B cell (primary cell): Measurements from ENCODE around the gene ATRNL1. TPM values are rescaled to one million over a fixed set of nuclear protein-coding genes. Genes with fewer than 3 reads are reported as not detected.

Experiments used
- ATAC-seq: fragments of 200-7000 bp; cut with Tn5 transposase; one replicate; pipeline ENCODE4 v1.10.0; 2021; ENCODE audit warnings: low read depth, mild to moderate bottlenecking, moderate number of reproducible peaks, moderate library complexity
- CTCF ChIA-PET: fragments of 350-600 bp; sonication (Branson Sonifier 250); formaldehyde crosslinking; loops from one replicate; lab custom pipeline; 2021; ENCODE audit warnings: antibody characterized with exemption, inconsistent platforms; lab: Charles Lee
- POLR2A ChIA-PET: fragments of 350-600 bp; sonication (Branson Sonifier 250); formaldehyde crosslinking; loops from one replicate; lab custom pipeline; 2021; ENCODE audit warnings: antibody characterized with exemption; lab: Charles Lee
- DNase-seq: peaks from one replicate; pipeline ENCODE4 v3.0.0; 2013
- H2AFZ ChIP-seq: 2 replicates; pipeline ENCODE4 v1.6.1; 2012; ENCODE audit warnings: mild to moderate bottlenecking, low read depth, low read length; ENCODE audit not compliant: insufficient read depth, poor library complexity, severe bottlenecking
- H3K27ac ChIP-seq, 2 donors: 1 replicate in 1 of 2; 2 replicates in 1 of 2; pipeline ENCODE4 v1.5.1; 2012 to 2013; ENCODE audit warnings: low read length in 2 of 2, mild to moderate bottlenecking in 2 of 2, moderate library complexity in 1 of 2
- H3K27me3 ChIP-seq, 4 experiments: fragments of 200-600 bp in 1 of 4; sonication (generic) in 1 of 4; replicated peaks in 1 of 4; 1 replicate in 2 of 4; 2 replicates in 2 of 4; pipeline versions ENCODE4 v1.6.1 to v1.7.0; 2013 to 2016; ENCODE audit warnings: low read length in 3 of 4, mild to moderate bottlenecking in 2 of 4, mixed read lengths in 1 of 4, moderate library complexity in 1 of 4; ENCODE audit not compliant: insufficient read depth in 4 of 4, control insufficient read depth in 3 of 4; ENCODE audit errors: control extremely low read depth in 1 of 4
- H3K36me3 ChIP-seq, 2 experiments: replicated peaks in 1 of 2; 1 replicate in 1 of 2; 2 replicates in 1 of 2; pipeline versions ENCODE4 v1.6.1 to v1.7.1; 2013; ENCODE audit warnings: low read length in 1 of 2; ENCODE audit not compliant: insufficient read depth in 2 of 2, control insufficient read depth in 1 of 2; ENCODE audit errors: control extremely low read depth in 1 of 2, extremely low read depth in 1 of 2
- H3K4me1 ChIP-seq, 2 donors: fragments of 200-600 bp in 1 of 2; sonication (generic) in 1 of 2; 1 replicate in 1 of 2; 2 replicates in 1 of 2; pipeline versions ENCODE4 v1.5.1 to v1.6.1; 2013 to 2017; ENCODE audit warnings: low read length in 2 of 2; ENCODE audit not compliant: control insufficient read depth in 2 of 2, insufficient read depth in 2 of 2
- H3K4me2 ChIP-seq: replicated peaks from 2 replicates; pipeline ENCODE3; 2012; ENCODE audit warnings: mild to moderate bottlenecking, low read depth, low read length; ENCODE audit not compliant: poor library complexity, severe bottlenecking
- H3K4me3 ChIP-seq, 5 experiments: fragments of 200-600 bp in 1 of 5; sonication (generic) in 1 of 5; 1 replicate in 3 of 5; 2 replicates in 2 of 5; pipeline versions ENCODE4 v1.5.1 to v1.7.0; 2011 to 2016; ENCODE audit warnings: low read length in 4 of 5, mild to moderate bottlenecking in 4 of 5, low read depth in 2 of 5, control low read depth in 1 of 5, moderate library complexity in 1 of 5; ENCODE audit not compliant: insufficient read depth in 1 of 5; ENCODE audit errors: control extremely low read depth in 1 of 5, extremely low read depth in 1 of 5
- H3K79me2 ChIP-seq: fragments of 200-600 bp; sonication (generic); one replicate; pipeline ENCODE4 v1.6.0; 2016; ENCODE audit warnings: low read length; ENCODE audit not compliant: control insufficient read depth, insufficient read depth
- H3K9ac ChIP-seq: fragments of 200-600 bp; sonication (generic); 2 replicates; pipeline ENCODE4 v1.6.1; 2017; ENCODE audit warnings: mild to moderate bottlenecking, low read length, moderate library complexity
- H3K9me3 ChIP-seq, 3 donors: one replicate each; pipeline versions ENCODE4 v1.6.1 to v1.7.1; 2013; ENCODE audit warnings: low read length in 2 of 3; ENCODE audit not compliant: control insufficient read depth in 2 of 3, insufficient read depth in 1 of 3; ENCODE audit errors: control extremely low read depth in 1 of 3
- H4K20me1 ChIP-seq: 2 replicates; pipeline ENCODE4 v1.6.0; 2012; ENCODE audit warnings: mild to moderate bottlenecking, low read length; ENCODE audit not compliant: insufficient read depth, control insufficient read depth, poor library complexity, severe bottlenecking
- H3K27ac Mint-ChIP-seq: one replicate; pipeline ENCODE4 v1.8.0; 2021; ENCODE audit warnings: mixed read lengths
- H3K27me3 Mint-ChIP-seq: one replicate; pipeline ENCODE4 v1.8.0; 2021; ENCODE audit warnings: mixed read lengths
- H3K4me1 Mint-ChIP-seq: one replicate; pipeline ENCODE4 v1.8.0; 2021; ENCODE audit warnings: mixed read lengths
- H3K4me3 Mint-ChIP-seq: one replicate; pipeline ENCODE4 v1.8.0; 2021; ENCODE audit warnings: mixed read lengths
- H3K9me3 Mint-ChIP-seq: one replicate; pipeline ENCODE4 v1.8.0; 2022; ENCODE audit warnings: mixed read lengths; ENCODE audit not compliant: insufficient read depth
- EZH2 ChIP-seq: IDR thresholded peaks from 2 replicates; pipeline ENCODE4 v1.6.1; 2012; ENCODE audit warnings: borderline replicate concordance, low read depth, mild to moderate bottlenecking, moderate library complexity, low read length; ENCODE audit not compliant: insufficient read depth, poor library complexity, severe bottlenecking
- WGBS: methylation state at CpG from one replicate; pipeline ENCODE4 v1.1.5; 2013; ENCODE audit warnings: missing lambda C conversion rate; ENCODE audit not compliant: insufficient coverage; 5-methylcytosine and 5-hydroxymethylcytosine counted together
- intact Hi-C: fragments of 100-400 bp; cut with micrococcal nuclease; formaldehyde crosslinking; loops from one replicate; pipeline ENCODE4 v1.10.0; 2022
- polyA plus RNA-seq: library from polyadenylated mRNA; depleted of rRNA; stranded (reverse); fragments of >200 nt; gene quantifications from 2 replicates; pipeline ENCODE4 v1.2.3, GENCODE V29; 2012
- total RNA-seq, 2 donors: library from RNA; stranded (reverse); fragments of 120-200 nt in 1 of 2; gene quantifications; 1 replicate in 1 of 2; 2 replicates in 1 of 2; pipeline versions ENCODE4 v1.2.3 to v1.2.4, GENCODE V29; 2013 to 2022
- TF ChIP-seq, protein P1 (sequence below): fragments of 200-600 bp; IDR thresholded peaks from one replicate; pipeline ENCODE4 v1.8.0; 2022; ENCODE audit warnings: antibody characterized with exemption, mild to moderate bottlenecking

ATRNL1 gene
- total and polyA plus RNA-seq, 2 donors (not counting 1 experiment from before 2014, with no cell fraction given), result 0.24 to 2.2 TPM

DNA sequence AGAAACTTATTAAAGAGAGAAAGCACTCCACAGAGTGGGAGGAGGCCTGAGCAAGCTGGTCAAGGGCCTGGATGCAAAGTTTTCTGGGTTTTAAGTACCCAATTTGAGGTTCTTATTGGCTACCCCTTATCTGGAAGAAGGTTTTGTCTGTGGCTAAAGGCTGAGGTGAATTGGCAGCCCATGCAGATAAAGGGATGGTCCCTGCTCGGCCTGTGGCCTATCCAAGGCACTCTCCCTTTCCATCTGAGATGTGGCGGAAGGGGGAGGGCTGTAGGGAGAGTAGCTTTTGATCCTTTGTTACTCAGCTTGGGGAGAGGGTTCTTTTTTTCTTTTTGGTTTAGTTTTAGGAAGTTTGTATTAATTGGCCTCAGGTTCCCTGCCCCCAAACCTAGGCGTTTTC, 465.1 kb downstream of the ATRNL1 start:
- no peak for ATAC-seq
- intact Hi-C loops, result no loop called here
- TF ChIP-seq EZH2, result no peak
- TF ChIP-seq, protein P1, sequence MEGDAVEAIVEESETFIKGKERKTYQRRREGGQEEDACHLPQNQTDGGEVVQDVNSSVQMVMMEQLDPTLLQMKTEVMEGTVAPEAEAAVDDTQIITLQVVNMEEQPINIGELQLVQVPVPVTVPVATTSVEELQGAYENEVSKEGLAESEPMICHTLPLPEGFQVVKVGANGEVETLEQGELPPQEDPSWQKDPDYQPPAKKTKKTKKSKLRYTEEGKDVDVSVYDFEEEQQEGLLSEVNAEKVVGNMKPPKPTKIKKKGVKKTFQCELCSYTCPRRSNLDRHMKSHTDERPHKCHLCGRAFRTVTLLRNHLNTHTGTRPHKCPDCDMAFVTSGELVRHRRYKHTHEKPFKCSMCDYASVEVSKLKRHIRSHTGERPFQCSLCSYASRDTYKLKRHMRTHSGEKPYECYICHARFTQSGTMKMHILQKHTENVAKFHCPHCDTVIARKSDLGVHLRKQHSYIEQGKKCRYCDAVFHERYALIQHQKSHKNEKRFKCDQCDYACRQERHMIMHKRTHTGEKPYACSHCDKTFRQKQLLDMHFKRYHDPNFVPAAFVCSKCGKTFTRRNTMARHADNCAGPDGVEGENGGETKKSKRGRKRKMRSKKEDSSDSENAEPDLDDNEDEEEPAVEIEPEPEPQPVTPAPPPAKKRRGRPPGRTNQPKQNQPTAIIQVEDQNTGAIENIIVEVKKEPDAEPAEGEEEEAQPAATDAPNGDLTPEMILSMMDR, result no peak
- no peak overlapping the region for H2AFZ ChIP-seq
- no peaks in the 10 kb centered on the region for H3K4me1 ChIP-seq
- DNase-seq, result no peak
- ChIA-PET CTCF (no interaction called here), POLR2A (no interaction called here)
- no peaks in the 10 kb centered on the region for H3K9me3 ChIP-seq
- WGBS, result 51% methylated on average over 3 of the region's 3 CpGs
- H3K79me2 ChIP-seq, result no peaks in the 10 kb centered on the region
- no peaks in the 10 kb centered on the region for H3K27me3 ChIP-seq
- no peaks in the 10 kb centered on the region for H3K9me3 Mint-ChIP-seq
- no peak overlapping the region for H3K27ac Mint-ChIP-seq
- no peak overlapping the region for H3K27ac ChIP-seq
- H3K4me2 ChIP-seq, result no peak overlapping the region
- no peaks in the 10 kb centered on the region for H4K20me1 ChIP-seq
- no peaks in the 10 kb centered on the region for H3K27me3 Mint-ChIP-seq
- H3K9ac ChIP-seq, result no peak overlapping the region
- no peak overlapping the region for H3K4me3 ChIP-seq
- no peaks in the 10 kb centered on the region for H3K4me1 Mint-ChIP-seq
- H3K36me3 ChIP-seq, result no peaks in the 10 kb centered on the region
- H3K4me3 Mint-ChIP-seq, result no peak overlapping the region

DNA sequence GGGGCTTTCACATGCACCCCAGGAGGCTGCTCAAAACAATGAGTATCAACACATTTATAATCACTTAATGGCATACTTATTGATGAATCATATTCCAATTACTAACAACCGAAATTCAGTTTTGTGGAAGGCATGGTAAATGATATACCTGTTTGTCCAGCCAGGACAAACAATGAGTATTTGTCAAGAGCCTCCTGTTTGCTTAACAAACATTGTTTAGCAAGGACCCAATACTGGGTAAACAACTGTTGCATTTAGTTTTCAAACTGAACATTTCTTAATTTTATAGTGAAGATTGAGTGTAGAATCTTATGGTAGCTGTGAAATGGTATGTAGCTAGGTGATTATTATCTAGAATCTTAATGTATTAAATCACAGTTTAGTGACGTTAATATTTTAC, 473.7 kb downstream of the ATRNL1 start:
- no peak overlapping the region for H3K9ac ChIP-seq
- no peaks in the 10 kb centered on the region for H3K9me3 Mint-ChIP-seq
- no peaks in the 10 kb centered on the region for H3K36me3 ChIP-seq
- no peak overlapping the region for H3K27ac Mint-ChIP-seq
- H3K9me3 ChIP-seq, result no peaks in the 10 kb centered on the region
- no peaks in the 10 kb centered on the region for H3K27me3 Mint-ChIP-seq
- ATAC-seq (no peak), DNase-seq (no peak)
- no peaks in the 10 kb centered on the region for H3K4me1 ChIP-seq
- H3K4me3 ChIP-seq, result no peak overlapping the region
- H3K4me1 Mint-ChIP-seq, result no peaks in the 10 kb centered on the region
- H2AFZ ChIP-seq, result no peak overlapping the region
- ChIA-PET POLR2A (no interaction called here), CTCF (no interaction called here)
- H4K20me1 ChIP-seq, result no peaks in the 10 kb centered on the region
- H3K4me2 ChIP-seq, result no peak overlapping the region
- no peaks in the 10 kb centered on the region for H3K79me2 ChIP-seq
- H3K4me3 Mint-ChIP-seq, result no peak overlapping the region
- no peak overlapping the region for H3K27ac ChIP-seq
- no CpG with 5 or more reads among the region's 2 CpGs for WGBS
- intact Hi-C loops, result no loop called here
- H3K27me3 ChIP-seq, result no peaks in the 10 kb centered on the region
- no peak for TF ChIP-seq EZH2
- TF ChIP-seq, protein P1, result no peak
